Upper lobe of left lung (tissue), 6 donors: ENCODE results near the gene TMEM45A. TPM values are rescaled to one million over a fixed set of nuclear protein-coding genes. Genes with fewer than 3 reads are reported as not detected.
A peak's percentile ranks its signal among the peaks of the same experiment; 100 is the strongest.

Experiments used
- ATAC-seq, 2 donors: fragments of 200-7000 bp; cut with Tn5 transposase; one replicate each; pipeline ENCODE4 v1.9.1; 2022; ENCODE audit warnings: mild to moderate bottlenecking in 2 of 2, moderate library complexity in 2 of 2; ENCODE audit not compliant: low FRiP score in 2 of 2
- DNase-seq, 2 donors: peaks; one replicate each; pipeline ENCODE4 v3.0.0-alpha.2; 2019 to 2020
- H3K27ac ChIP-seq, 4 donors: fragments of 200-600 bp; sonication (generic); one replicate each; pipeline ENCODE4 v1.5.1; 2016 to 2019
- H3K27me3 ChIP-seq, 4 donors: fragments of 200-600 bp; sonication (generic); one replicate each; pipeline ENCODE4 v1.5.1; 2017 to 2019
- H3K36me3 ChIP-seq, 4 donors: fragments of 200-600 bp; sonication (generic); one replicate each; pipeline ENCODE4 v1.5.1; 2016 to 2019
- H3K4me1 ChIP-seq, 4 donors: fragments of 200-600 bp; sonication (generic); one replicate each; pipeline ENCODE4 v1.5.1; 2018 to 2019
- H3K4me3 ChIP-seq, 4 donors: fragments of 200-600 bp; sonication (generic); one replicate each; pipeline ENCODE4 v1.5.1; 2017 to 2019; ENCODE audit warnings: mild to moderate bottlenecking in 2 of 4, moderate library complexity in 1 of 4
- H3K9me3 ChIP-seq, 4 donors: fragments of 200-600 bp; sonication (generic); one replicate each; pipeline ENCODE4 v1.5.1; 2018 to 2019
- CTCF ChIP-seq, 6 experiments: fragments of 450-650 bp in 4 of 6; fragments of 200-600 bp in 2 of 6; sonication (generic) in 2 of 6; IDR thresholded peaks; one replicate each; pipeline ENCODE4 v1.5.1; 2016 to 2019; ENCODE audit warnings: antibody characterized with exemption in 6 of 6
- EP300 ChIP-seq, 4 donors: sonication (generic); formaldehyde crosslinking; IDR thresholded peaks; one replicate each; pipeline ENCODE4 v1.5.1; 2017; ENCODE audit warnings: antibody characterized with exemption in 4 of 4, control low read depth in 2 of 4
- POLR2A ChIP-seq, 4 donors: fragments of 450-650 bp; IDR thresholded peaks; one replicate each; pipeline ENCODE4 v1.5.1; 2016 to 2017; ENCODE audit warnings: antibody characterized with exemption in 4 of 4, mild to moderate bottlenecking in 2 of 4
- POLR2AphosphoS5 ChIP-seq, 2 donors: sonication (generic); formaldehyde crosslinking; IDR thresholded peaks; one replicate each; pipeline ENCODE4 v1.5.1; 2017; ENCODE audit warnings: antibody characterized with exemption in 2 of 2
- WGBS, 2 donors: methylation state at CpG; one replicate each; pipeline ENCODE4 v1.1.5; 2017 to 2018; 5-methylcytosine and 5-hydroxymethylcytosine counted together
- total RNA-seq, 6 donors: library from RNA; depleted of rRNA in 4 of 6; stranded (reverse); fragments of >200 nt in 4 of 6; gene quantifications; one replicate each; pipeline versions ENCODE4 v1.1.0 to v1.2.1, GENCODE V29; 2016 to 2021
- donor health status: DM: no; HTN: no; CAD: no; lungs with moderate emphysema.
- donor health status: DM: no; HTN: yes; CAD: no; lungs with severe emphysema.

The TMEM45A gene
- total RNA-seq, 6 donors from 2014 or later = 1.7 to 17.4 (median 5.0) TPM

GRCh38 chr3:100521439-100521845 is 29.0 kb downstream of the TMEM45A start:
- 62 to 78% methylated on average over 8 to 10 of the region's 10 CpGs for WGBS, 2 donors
- DNase-seq = peak in 1 of 2 donors; percentile 21
- no peak for TF ChIP-seq POLR2AphosphoS5 (IDR thresholded peaks at IDR 0.05)
- no peak for TF ChIP-seq POLR2A (IDR thresholded peaks at IDR 0.05)
- no peak for TF ChIP-seq CTCF (IDR thresholded peaks at IDR 0.05)
- TF ChIP-seq EP300 (IDR thresholded peaks at IDR 0.05) = no peak
- Histone ChIP-seq H3K27ac (no peak overlapping the region), H3K4me1 (no peaks in the 10 kb centered on the region), H3K4me3 (no peak overlapping the region), H3K9me3 (no peaks in the 10 kb centered on the region), H3K27me3 (no peaks in the 10 kb centered on the region), H3K36me3 (no peaks in the 10 kb centered on the region)
- no peak for ATAC-seq

- WGBS, 2 donors = 92 to 94% methylated on average over 3 of the region's 3 CpGs
- H3K9me3 ChIP-seq = no peaks in the 10 kb centered on the region
- no peaks in the 10 kb centered on the region for H3K36me3 ChIP-seq
- no peak overlapping the region for H3K4me3 ChIP-seq
- H3K4me1 ChIP-seq = no peaks in the 10 kb centered on the region
- no peak overlapping the region for H3K27ac ChIP-seq
- H3K27me3 ChIP-seq = no peaks in the 10 kb centered on the region
- no peak for ATAC-seq
- TF ChIP-seq CTCF (IDR thresholded peaks at IDR 0.05) (no peak), EP300 (IDR thresholded peaks at IDR 0.05) (no peak), POLR2AphosphoS5 (IDR thresholded peaks at IDR 0.05) (no peak), POLR2A (IDR thresholded peaks at IDR 0.05) (no peak)
- DNase-seq = no peak
Measured at GRCh38 chr3:100522125-100522524, 29.7 kb downstream of the TMEM45A start.

GRCh38 chr3:100523050-100523760 is 30.8 kb downstream of the TMEM45A start:
- H3K27ac ChIP-seq = no peak overlapping the region
- H3K36me3 ChIP-seq = no peaks in the 10 kb centered on the region
- TF ChIP-seq EP300 (IDR thresholded peaks at IDR 0.05) = no peak
- TF ChIP-seq POLR2AphosphoS5 (IDR thresholded peaks at IDR 0.05) = no peak
- TF ChIP-seq POLR2A (IDR thresholded peaks at IDR 0.05) = no peak
- TF ChIP-seq CTCF (IDR thresholded peaks at IDR 0.05) = no peak
- H3K4me1 ChIP-seq = no peaks in the 10 kb centered on the region
- ATAC-seq (no peak), DNase-seq (no peak)
- no peaks in the 10 kb centered on the region for H3K27me3 ChIP-seq
- 84 to 96% methylated on average over 4 of the region's 4 CpGs for WGBS, 2 donors
- H3K4me3 ChIP-seq = no peak overlapping the region
- no peaks in the 10 kb centered on the region for H3K9me3 ChIP-seq

GRCh38 chr3:100525753-100526612 is 33.6 kb downstream of the TMEM45A start:
- ATAC-seq (peak in 1 of 2 donors; percentile 75), DNase-seq (no peak)
- WGBS, 2 donors = 71 to 85% methylated on average over 12 of the region's 12 CpGs
- Histone ChIP-seq H3K27ac (no peak overlapping the region), H3K36me3 (no peaks in the 10 kb centered on the region), H3K27me3 (no peaks in the 10 kb centered on the region), H3K9me3 (no peaks in the 10 kb centered on the region), H3K4me1 (no peaks in the 10 kb centered on the region), H3K4me3 (no peak overlapping the region)
- TF ChIP-seq POLR2AphosphoS5 (IDR thresholded peaks at IDR 0.05) = no peak

- no peaks in the 10 kb centered on the region for H3K9me3 ChIP-seq
- DNase-seq (no peak), ATAC-seq (peak in 1 of 2 donors; percentile 35)
- no peak overlapping the region for H3K4me3 ChIP-seq
- H3K27me3 ChIP-seq = no peaks in the 10 kb centered on the region
- no peak overlapping the region for H3K27ac ChIP-seq
- no peak for TF ChIP-seq POLR2A (IDR thresholded peaks at IDR 0.05)
- TF ChIP-seq POLR2AphosphoS5 (IDR thresholded peaks at IDR 0.05) = no peak
- no peak for TF ChIP-seq CTCF (IDR thresholded peaks at IDR 0.05)
- TF ChIP-seq EP300 (IDR thresholded peaks at IDR 0.05) = no peak
- 84 to 91% methylated on average over 4 of the region's 4 CpGs for WGBS, 2 donors
- H3K4me1 ChIP-seq = no peaks in the 10 kb centered on the region
- H3K36me3 ChIP-seq = no peaks in the 10 kb centered on the region
Measured at GRCh38 chr3:100526613-100527346, 34.4 kb downstream of the TMEM45A start.
